COLO829 (cell line): Measurements from ENCODE around the gene SNAPC1.

Experiments used
- DNase-seq: peaks from one replicate; pipeline ENCODE4 v3.0.0; 2012; ENCODE audit warnings: low spot score

The SNAPC1 gene

DNA sequence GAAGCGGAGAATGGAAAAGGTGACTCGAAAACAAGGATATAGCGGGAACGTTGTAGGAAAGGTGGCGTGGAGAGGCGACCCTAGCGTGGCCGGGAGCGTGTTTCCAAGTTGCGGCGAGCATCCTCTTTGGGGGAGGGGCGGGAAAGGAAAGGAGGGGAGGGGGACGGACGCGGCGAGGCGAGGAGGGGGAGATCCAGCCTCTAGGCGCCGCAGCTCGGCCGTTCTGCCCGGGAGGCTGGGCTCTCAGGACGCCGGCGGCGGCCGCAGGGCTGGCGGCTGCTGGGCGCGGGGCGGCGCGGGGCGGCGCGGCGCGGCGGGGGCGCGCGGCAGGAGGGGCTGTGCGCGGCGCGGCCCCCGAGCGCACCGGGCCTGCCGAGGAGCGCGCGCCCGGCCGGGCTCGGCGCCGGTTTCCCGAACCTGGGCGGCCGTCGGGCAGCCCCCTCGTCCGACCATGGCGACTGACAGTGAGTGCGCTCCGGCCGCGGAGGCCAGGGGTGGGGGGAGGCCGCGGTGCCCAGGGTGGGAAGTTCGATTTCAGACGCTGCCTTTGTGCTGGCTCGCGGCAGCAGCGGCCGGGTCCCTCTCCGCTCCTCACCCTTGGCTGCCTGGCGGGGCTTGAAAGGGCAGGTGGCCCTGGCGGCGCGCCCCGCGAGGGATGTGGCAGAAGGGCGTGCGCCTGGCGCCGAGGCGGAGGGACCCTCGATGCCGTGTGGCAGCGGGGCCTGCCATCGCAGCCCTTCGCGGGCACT is 50.3 kb downstream of the SNAPC1 start, which contains the start of gene SYT16:
SYT16 (plus strand) TSS at position 357 of the 749 bp plus-strand sequence.
- DNase-seq, result no peak

GRCh38 chr14:61813096-61813606 is 50.9 kb downstream of the SNAPC1 start:
- no peak for DNase-seq

GRCh38 chr14:61822458-61822857 is 60.2 kb downstream of the SNAPC1 start:
- DNase-seq, result no peak

GRCh38 chr14:61832783-61833182 is 70.6 kb downstream of the SNAPC1 start:
- DNase-seq, result no peak

GRCh38 chr14:61836184-61836583 is 74.0 kb downstream of the SNAPC1 start:
- DNase-seq, result no peak

DNA sequence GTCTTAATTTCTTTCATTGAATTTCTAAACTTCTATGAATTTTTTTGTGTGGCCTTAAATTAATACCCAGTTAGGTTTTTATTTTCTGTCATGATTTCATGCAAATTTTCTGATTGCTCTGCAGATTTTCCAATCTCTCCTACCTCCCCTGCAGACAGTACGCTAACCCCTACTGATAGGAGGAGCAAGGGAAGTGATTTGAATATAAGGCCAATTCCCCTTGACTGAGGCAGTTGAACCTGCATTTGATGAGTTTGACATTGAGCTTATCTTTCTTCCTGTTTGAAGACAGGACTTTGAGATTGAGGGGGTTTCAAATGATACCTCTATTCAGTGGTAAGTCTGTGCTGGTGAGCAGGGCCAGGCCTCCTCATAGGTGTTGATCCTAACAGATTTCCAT is 74.6 kb downstream of the SNAPC1 start:
- DNase-seq, result no peak

DNA sequence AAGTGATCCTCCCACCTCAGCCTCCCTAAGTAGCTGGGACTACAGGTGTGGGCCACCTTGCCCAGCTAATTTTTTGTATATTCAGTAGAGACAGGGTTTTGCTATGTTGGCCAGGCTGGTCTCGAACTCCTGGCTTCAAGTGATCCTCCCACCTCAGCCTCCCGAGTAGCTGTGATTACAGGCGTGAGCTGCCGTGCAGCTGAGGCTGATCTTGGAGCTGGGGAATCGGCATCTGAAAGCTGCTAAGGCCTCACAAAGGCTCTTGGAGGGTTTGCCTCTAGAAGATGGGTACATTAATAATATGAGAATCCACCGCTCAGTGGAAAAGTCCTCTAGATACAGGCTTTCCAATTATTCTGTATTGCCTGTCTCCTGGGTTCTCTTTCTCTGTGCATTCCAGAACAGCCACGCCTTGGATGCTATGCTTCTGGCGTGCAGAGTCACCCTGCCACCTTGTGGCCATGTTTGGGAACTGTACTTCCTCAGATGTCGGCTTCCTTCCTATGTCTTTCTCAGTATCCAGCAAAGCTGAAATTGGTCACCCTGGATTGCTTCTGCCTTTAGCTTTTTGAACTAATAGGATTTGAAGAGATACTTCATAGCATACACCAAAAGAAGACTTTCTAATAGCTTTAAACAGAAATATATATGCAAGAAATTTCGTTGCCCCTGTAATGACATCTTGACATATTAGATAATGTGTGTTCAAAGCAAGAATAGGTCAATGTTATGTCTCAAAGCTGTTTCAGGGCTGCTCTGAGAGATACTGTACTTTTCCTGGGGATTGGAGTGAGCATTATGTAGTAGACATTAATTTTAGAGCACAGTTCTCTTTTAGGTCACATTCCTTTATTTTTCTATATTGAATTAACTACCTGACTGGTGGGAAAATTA is 75.4 kb downstream of the SNAPC1 start:
- peak; percentile 50 for DNase-seq

DNA sequence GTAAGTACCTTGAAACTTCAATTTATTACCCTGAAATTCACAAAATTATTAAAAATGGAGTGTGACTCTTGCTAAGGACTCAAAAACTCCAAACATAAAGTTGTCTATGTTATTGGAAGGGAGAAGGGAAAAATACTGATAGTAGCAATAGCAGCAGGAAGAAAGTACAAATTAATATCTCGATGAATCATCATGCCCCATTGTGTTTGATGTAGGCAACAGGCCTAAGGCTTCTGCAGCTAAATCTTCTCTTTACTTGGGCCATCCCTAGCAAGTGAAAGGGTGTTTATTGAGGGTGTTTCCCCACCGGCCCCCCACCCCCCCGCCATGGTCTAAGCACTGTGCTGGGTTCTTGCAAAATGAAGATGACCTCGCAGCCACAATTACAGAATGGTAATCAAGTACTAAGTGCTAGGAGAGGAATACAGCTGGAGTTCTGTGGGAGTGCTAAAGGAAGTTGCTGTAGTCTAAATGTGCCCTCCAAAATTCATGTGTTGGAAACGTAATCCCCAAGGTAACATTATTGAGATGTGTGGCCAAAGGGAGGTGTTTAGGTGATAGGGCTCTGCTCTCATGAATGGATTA is 76.5 kb downstream of the SNAPC1 start:
- no peak for DNase-seq

- DNase-seq, result no peak
Measured at GRCh38 chr14:61839507-61839906, 77.3 kb downstream of the SNAPC1 start.

GRCh38 chr14:61841145-61841544 is 78.9 kb downstream of the SNAPC1 start:
- DNase-seq, result no peak
